ENCODE measurements around the gene SETSIP. TPM values are rescaled to one million over a fixed set of nuclear protein-coding genes. Genes with fewer than 3 reads are reported as not detected.

The SETSIP gene
- total RNA-seq, 1 experiment from 2014 or later = 0.91 TPM

DNA sequence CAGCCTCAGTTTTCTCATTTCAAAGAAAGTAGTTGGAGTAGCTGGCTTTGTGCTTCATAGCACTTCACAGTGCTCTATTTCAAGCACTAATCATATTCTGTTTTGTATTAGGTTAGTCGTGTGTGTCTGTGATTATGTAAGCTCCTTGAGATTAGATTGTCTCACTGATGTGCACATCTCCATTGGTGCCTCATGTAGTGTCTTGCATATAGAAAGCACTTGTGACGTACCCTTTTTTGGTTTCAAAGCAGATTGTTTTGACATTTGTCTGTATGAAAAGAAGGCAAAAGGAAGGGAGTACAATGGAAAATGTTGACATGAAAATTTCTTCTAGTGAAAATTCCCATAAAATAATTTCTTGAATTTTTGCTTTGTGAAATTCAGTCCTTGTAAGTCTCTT lies 18.9 kb upstream of the SETSIP start:
- ATAC-seq = no peak
- intact Hi-C loops (cut with micrococcal nuclease) = no loop called here
- Histone ChIP-seq H3F3A (ENCODE audit: low read length, unreplicated experiment) (no peaks in the 10 kb centered on the region), H3K4me3 (ENCODE audit: low read length) (no peak overlapping the region), H3K9me2 (replicated peaks; ENCODE audit: low read length) (no peaks in the 10 kb centered on the region), H3K27ac (ENCODE audit: low read length) (no peak overlapping the region), H3K27me3 (ENCODE audit: low read length) (no peaks in the 10 kb centered on the region), H3K79me2 (ENCODE audit: low read length) (no peaks in the 10 kb centered on the region), H4K20me1 (ENCODE audit: low read length) (no peaks in the 10 kb centered on the region), H3K4me1 (ENCODE audit: insufficient read depth, low read length) (no peaks in the 10 kb centered on the region), H3K36me3 (ENCODE audit: low read depth, low read length) (no peaks in the 10 kb centered on the region), H2AFZ (ENCODE audit: low read length) (no peak overlapping the region), H3K4me2 (ENCODE audit: low read length) (no peak overlapping the region), H3K9ac (ENCODE audit: low read length) (no peak overlapping the region), H3K9me3 (ENCODE audit: low read length) (no peaks in the 10 kb centered on the region)
- TF ChIP-seq EZH2phosphoT487 (IDR thresholded peaks at IDR 0.05; ENCODE audit: borderline replicate concordance, low read length) (no peak), EZH2 (IDR thresholded peaks at IDR 0.05; ENCODE audit: low read length, unreplicated experiment) (no peak)
- TF ChIP-seq, protein P1, sequence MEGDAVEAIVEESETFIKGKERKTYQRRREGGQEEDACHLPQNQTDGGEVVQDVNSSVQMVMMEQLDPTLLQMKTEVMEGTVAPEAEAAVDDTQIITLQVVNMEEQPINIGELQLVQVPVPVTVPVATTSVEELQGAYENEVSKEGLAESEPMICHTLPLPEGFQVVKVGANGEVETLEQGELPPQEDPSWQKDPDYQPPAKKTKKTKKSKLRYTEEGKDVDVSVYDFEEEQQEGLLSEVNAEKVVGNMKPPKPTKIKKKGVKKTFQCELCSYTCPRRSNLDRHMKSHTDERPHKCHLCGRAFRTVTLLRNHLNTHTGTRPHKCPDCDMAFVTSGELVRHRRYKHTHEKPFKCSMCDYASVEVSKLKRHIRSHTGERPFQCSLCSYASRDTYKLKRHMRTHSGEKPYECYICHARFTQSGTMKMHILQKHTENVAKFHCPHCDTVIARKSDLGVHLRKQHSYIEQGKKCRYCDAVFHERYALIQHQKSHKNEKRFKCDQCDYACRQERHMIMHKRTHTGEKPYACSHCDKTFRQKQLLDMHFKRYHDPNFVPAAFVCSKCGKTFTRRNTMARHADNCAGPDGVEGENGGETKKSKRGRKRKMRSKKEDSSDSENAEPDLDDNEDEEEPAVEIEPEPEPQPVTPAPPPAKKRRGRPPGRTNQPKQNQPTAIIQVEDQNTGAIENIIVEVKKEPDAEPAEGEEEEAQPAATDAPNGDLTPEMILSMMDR (conservative IDR thresholded peaks at IDR 0.05; ENCODE audit: low read depth, low read length) = no peak
- DNase-seq = no peak
- ChIA-PET CTCF (no interaction called here), POLR2A (ENCODE audit: unreplicated experiment) (no interaction called here)
- no TSS peak for BruUV-seq (replicated peaks)

DNA sequence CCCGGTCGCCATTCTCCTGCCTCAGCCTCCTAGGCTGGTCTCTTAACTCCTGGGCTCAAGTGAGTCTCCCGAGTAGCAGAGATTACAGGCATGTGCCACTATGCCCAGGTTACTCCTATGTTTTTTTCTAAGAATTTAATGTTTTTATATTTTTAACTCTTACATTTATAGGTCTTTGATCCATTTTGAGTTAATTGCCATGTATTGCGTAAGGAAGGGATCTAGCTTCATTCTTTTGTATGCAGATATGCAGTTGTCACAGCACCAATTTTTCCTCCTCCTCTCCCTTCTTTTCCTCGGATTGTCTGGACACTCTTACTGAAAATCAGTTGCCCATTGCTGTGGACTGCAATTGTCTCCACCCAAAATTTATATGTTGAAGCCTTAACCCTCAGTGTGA lies 16.4 kb upstream of the SETSIP start:
- no peak overlapping the region for H2AFZ ChIP-seq (ENCODE audit: low read length)
- H3K4me1 ChIP-seq (ENCODE audit: insufficient read depth, low read length) = no peaks in the 10 kb centered on the region
- no peak overlapping the region for H3K4me2 ChIP-seq (ENCODE audit: low read length)
- no peaks in the 10 kb centered on the region for H3K36me3 ChIP-seq (ENCODE audit: low read depth, low read length)
- ATAC-seq (no peak), DNase-seq (no peak)
- POLR2A ChIA-PET (ENCODE audit: unreplicated experiment) = no interaction called here
- no peaks in the 10 kb centered on the region for H3K27me3 ChIP-seq (ENCODE audit: low read length)
- CTCF ChIA-PET = no interaction called here
- H3K9me2 ChIP-seq (replicated peaks; ENCODE audit: low read length) = no peaks in the 10 kb centered on the region
- H4K20me1 ChIP-seq (ENCODE audit: low read length) = no peaks in the 10 kb centered on the region
- H3K9me3 ChIP-seq (ENCODE audit: low read length) = no peaks in the 10 kb centered on the region
- intact Hi-C loops (cut with micrococcal nuclease) = no loop called here
- H3F3A ChIP-seq (ENCODE audit: low read length, unreplicated experiment) = no peaks in the 10 kb centered on the region
- TF ChIP-seq EZH2phosphoT487 (IDR thresholded peaks at IDR 0.05; ENCODE audit: borderline replicate concordance, low read length) (no peak), EZH2 (IDR thresholded peaks at IDR 0.05; ENCODE audit: low read length, unreplicated experiment) (no peak)
- TF ChIP-seq, protein P1 (conservative IDR thresholded peaks at IDR 0.05; ENCODE audit: low read depth, low read length) = no peak
- H3K27ac ChIP-seq (ENCODE audit: low read length) = no peak overlapping the region
- H3K9ac ChIP-seq (ENCODE audit: low read length) = no peak overlapping the region
- H3K79me2 ChIP-seq (ENCODE audit: low read length) = no peaks in the 10 kb centered on the region
- no peak overlapping the region for H3K4me3 ChIP-seq (ENCODE audit: low read length)
- BruUV-seq (replicated peaks) = no TSS peak

DNA sequence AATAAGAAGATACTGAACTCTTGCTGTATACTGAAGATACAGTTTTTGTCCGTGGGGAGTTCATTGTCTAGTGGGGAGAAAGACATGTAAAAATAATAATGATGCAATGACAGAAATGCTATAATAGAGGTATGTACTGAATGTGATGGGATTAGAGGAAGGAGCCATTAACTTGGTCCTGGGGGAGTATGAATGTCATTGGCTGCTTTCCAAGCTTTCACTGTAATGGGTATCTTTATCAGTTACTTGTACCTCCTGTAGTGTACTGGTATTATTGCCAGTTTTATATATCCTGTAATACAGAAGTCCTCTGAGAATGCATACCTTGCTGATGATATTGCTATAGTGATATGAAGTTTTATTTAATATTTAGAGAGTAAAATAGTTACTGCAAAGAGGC lies 12.3 kb upstream of the SETSIP start:
- intact Hi-C loops (cut with micrococcal nuclease) = no loop called here
- DNase-seq (no peak), ATAC-seq (no peak)
- H4K20me1 ChIP-seq (ENCODE audit: low read length) = no peaks in the 10 kb centered on the region
- no peak overlapping the region for H3K9ac ChIP-seq (ENCODE audit: low read length)
- no peaks in the 10 kb centered on the region for H3K79me2 ChIP-seq (ENCODE audit: low read length)
- no peaks in the 10 kb centered on the region for H3K9me2 ChIP-seq (replicated peaks; ENCODE audit: low read length)
- no peaks in the 10 kb centered on the region for H3K9me3 ChIP-seq (ENCODE audit: low read length)
- H3K4me2 ChIP-seq (ENCODE audit: low read length) = no peak overlapping the region
- ChIA-PET POLR2A (ENCODE audit: unreplicated experiment) (interaction anchor here (0.8 kb wide), 1 partner anchor 19 kb away, joined by 3 read pairs; no protein-coding TSS in a partner anchor), CTCF (no interaction called here)
- H3K4me3 ChIP-seq (ENCODE audit: low read length) = no peak overlapping the region
- H3F3A ChIP-seq (ENCODE audit: low read length, unreplicated experiment) = no peaks in the 10 kb centered on the region
- no peaks in the 10 kb centered on the region for H3K36me3 ChIP-seq (ENCODE audit: low read depth, low read length)
- H2AFZ ChIP-seq (ENCODE audit: low read length) = no peak overlapping the region
- H3K27ac ChIP-seq (ENCODE audit: low read length) = no peak overlapping the region
- no TSS peak for BruUV-seq (replicated peaks)
- no peak for TF ChIP-seq EZH2phosphoT487 (IDR thresholded peaks at IDR 0.05; ENCODE audit: borderline replicate concordance, low read length)
- TF ChIP-seq, protein P1 (conservative IDR thresholded peaks at IDR 0.05; ENCODE audit: low read depth, low read length) = no peak
- no peak for TF ChIP-seq EZH2 (IDR thresholded peaks at IDR 0.05; ENCODE audit: low read length, unreplicated experiment)
- no peaks in the 10 kb centered on the region for H3K27me3 ChIP-seq (ENCODE audit: low read length)
- H3K4me1 ChIP-seq (ENCODE audit: insufficient read depth, low read length) = no peaks in the 10 kb centered on the region
